22Rv1 (cell line): ENCODE results near the gene TENT5C.

Experiments
- H3K27ac ChIP-seq: fragments of 450-650 bp; 2 replicates; pipeline ENCODE4 v1.5.1; 2017
- CTCF ChIP-seq: fragments of 450-650 bp; IDR thresholded peaks from 2 replicates; pipeline ENCODE4 v1.5.1; 2017; ENCODE audit warnings: mild to moderate bottlenecking
- ZFX ChIP-seq: fragments of 450-650 bp; IDR thresholded peaks from 2 replicates; pipeline ENCODE4 v1.6.1; 2017; ENCODE audit warnings: antibody characterized with exemption, borderline replicate concordance

The TENT5C gene

GRCh38 chr1:117600325-117600943 is 5.4 kb upstream of the TENT5C start:
- TF ChIP-seq ZFX, result no peak
- no peak for TF ChIP-seq CTCF
- no peak overlapping the region for H3K27ac ChIP-seq

GRCh38 chr1:117600966-117601365 is 4.9 kb upstream of the TENT5C start:
- TF ChIP-seq ZFX, result no peak
- no peak for TF ChIP-seq CTCF
- H3K27ac ChIP-seq, result no peak overlapping the region

GRCh38 chr1:117602862-117603261 is 3.0 kb upstream of the TENT5C start:
- H3K27ac ChIP-seq, result 0 out of 2 replicates have a peak overlapping the region, but pooled peaks have one; percentile 7
- TF ChIP-seq CTCF (no peak), ZFX (no peak)

GRCh38 chr1:117605164-117605773 is 579 bp upstream of the TENT5C start:
- peak overlapping the region; percentile 91 for H3K27ac ChIP-seq
- TF ChIP-seq ZFX, result no peak
- TF ChIP-seq CTCF, result no peak

GRCh38 chr1:117606649-117607430 is 992 bp downstream of the TENT5C start:
- TF ChIP-seq CTCF, result no peak
- TF ChIP-seq ZFX, result no peak
- H3K27ac ChIP-seq, result no peak overlapping the region; the same call in 1 of the 2 replicates

- no peak for TF ChIP-seq ZFX
- no peak for TF ChIP-seq CTCF
- no peak overlapping the region for H3K27ac ChIP-seq
Measured at GRCh38 chr1:117607471-117607870, 1.6 kb downstream of the TENT5C start.

GRCh38 chr1:117608115-117608615 is 2.3 kb downstream of the TENT5C start:
- no peak overlapping the region for H3K27ac ChIP-seq

More at GRCh38 chr1:117608115-117608615, 2.3 kb downstream of the TENT5C start:
- no peak for TF ChIP-seq ZFX
- TF ChIP-seq CTCF, result no peak
